Activated CD4-positive, alpha-beta T cell treated with anti-CD3 and anti-CD28 coated beads, Interleukin-2, amount 50 U/mL, for 16 hours (primary cell): Measurements from ENCODE around the gene PTPRK.

Experiments used
- DNase-seq: peaks from one replicate; pipeline ENCODE4 v3.0.0-alpha.2; 2020

Gene PTPRK

GRCh38 chr6:128379577-128379976, 140.8 kb downstream of the PTPRK start:
- no peak for DNase-seq

GRCh38 chr6:128376952-128377503, 143.4 kb downstream of the PTPRK start:
- no peak for DNase-seq

DNA sequence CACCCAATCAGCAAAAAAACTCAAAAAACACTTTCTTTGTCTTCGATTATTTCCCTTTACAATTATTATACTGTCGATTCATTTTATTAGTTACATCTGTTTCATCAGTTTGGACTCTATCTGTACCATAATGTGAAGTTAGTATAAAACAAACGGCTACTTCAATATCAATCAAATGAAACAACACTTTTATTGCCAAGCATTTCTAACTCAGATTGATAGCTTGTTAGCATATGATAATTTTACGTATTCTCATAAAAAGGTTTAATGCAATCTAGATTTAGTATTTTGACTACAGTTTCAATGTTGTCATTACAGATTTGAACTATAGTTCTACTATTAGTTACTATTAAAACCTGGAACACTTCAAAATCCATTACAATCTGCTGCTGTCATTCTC, 149.3 kb downstream of the PTPRK start:
- no peak for DNase-seq

GRCh38 chr6:128370072-128370471, 150.3 kb downstream of the PTPRK start:
- peak; percentile 5 for DNase-seq

DNA sequence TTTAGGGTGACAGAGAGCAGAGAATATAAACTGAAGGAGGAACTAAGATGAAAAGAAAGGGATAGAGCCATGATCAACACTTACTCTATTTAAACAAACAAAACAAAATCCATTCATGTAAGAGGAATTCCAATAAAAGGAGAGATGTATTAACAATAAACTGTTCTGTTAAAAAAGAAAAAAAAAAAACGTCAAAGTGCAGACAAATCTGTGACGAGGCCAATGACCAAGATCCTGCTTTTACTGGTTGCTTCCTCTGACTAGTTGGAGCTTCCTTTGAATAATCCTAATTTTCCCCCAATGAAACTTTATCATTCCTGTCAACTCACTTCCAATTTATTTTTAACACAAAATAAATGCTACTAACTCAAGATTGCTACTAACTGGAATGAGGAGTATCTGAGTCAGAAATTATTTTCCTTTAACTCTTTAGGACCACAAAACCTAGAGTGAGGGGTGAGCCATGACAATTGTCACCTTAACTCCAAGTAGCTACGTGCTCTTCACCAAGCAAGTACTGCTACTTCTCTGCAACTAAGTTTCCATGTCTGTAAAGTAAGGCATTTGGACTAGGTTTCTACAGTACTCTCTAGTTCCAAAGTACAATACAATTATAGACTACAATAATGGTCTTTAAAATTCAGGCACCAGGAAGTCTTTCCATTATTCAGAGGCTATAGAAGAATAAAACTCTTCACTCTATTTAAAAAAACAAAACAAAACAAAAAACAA, 152.0 kb downstream of the PTPRK start:
- DNase-seq: no peak

DNA sequence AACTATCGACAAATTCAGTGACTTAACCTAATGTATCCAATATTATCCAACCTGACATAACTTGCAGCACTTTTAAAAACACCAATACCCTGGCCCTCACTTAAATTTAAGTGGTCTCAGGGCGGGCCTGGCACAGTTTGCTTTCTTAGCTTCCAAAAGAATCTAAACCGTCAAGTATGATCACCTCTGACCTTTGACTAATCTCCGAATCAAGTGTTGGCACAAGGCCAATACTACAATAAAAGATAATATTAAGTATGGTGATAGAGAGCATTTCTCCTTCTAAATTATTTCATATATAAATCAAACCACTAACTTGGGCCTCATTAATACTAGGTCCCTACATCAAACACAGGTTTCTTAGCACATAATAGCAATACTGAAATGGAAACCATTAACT, 153.0 kb downstream of the PTPRK start:
- DNase-seq: no peak

DNA sequence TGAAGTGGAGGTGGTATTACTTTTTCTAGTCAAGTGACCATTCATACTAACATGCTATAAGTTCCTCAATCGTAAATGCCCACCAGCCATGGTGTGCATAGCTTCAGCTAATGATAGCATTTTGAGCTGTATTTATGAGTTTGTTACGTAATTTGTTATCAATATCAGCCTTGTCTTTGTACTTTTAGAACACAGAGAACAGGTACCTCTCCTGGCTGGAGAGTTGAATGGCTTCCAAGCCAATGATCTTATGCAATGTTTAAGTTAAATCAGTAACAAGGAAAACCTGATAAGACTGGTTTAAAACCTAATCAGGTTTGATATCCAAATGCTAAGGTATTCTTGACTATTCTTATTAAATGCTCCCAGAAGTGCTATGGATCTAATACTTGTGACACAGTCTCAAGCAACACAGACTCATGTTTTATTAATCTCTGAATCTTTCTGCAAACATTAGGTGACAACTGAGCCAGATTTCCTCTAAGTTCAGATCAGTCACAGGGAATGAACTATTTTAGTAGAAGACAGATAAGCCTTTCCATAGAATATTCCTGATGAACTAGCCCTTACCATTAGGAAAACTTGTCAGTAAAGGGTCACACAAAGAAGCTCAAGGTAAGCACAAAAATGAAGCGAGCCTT, 154.8 kb downstream of the PTPRK start:
- no peak for DNase-seq

- no peak for DNase-seq
Measured at GRCh38 chr6:128364766-128365519, 155.5 kb downstream of the PTPRK start.

- peak; percentile 11 for DNase-seq
Measured at GRCh38 chr6:128363020-128363813, 157.2 kb downstream of the PTPRK start.

GRCh38 chr6:128361378-128361777, 159.0 kb downstream of the PTPRK start:
- no peak for DNase-seq

- DNase-seq: no peak
Measured at GRCh38 chr6:128358244-128358776, 162.1 kb downstream of the PTPRK start.

DNA sequence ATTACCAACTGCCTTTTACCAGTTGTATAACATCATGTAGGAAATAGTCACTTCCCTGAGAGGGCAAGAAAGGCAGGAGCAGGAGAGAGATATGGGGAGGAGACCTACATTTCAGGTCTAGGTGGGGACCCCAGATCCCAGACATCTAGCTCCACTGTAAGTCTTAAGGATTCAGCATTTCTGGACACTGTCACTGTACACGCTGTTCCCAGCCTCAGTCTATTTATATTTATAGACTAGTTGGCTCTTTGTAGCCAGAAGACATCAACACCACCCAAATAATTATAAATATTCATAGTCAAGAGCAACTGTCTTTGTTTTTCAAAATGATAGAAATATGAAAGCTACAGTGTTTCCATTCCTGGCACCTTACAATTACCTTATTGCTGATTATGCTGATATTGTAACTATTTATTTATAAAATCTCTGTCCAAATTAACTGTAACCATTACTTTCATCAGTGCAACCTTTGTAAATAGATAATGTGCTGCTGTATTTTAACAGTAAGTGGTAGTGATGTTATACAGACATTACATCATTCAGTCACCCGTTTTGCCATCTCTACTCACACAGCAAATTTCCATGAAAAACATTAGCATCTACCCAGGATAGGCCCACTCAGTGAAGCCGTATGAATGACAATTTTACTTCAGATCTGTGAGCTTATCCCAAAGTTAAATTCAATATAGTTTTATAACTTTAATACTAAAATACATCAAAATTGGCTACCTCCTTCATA, 162.8 kb downstream of the PTPRK start:
- DNase-seq: no peak

DNA sequence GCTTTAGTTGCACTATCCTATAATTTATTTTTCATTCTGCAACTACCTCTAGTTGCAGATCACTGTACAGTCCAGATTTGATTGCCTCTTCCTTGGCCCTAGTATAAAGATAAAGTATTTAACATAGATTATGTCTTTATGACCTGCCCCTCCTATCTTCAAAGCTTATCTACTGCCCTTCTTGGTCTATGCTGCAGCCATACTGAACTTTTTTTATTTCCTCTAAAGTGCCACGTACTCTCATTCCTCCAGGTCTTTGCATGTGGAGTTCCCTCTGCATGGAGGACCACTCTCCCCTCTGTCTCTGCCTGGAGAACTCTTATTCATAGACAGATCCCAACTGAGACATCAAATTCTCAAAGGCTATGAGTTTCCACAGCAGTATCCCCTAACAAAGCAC, 168.0 kb downstream of the PTPRK start:
- no peak for DNase-seq

DNA sequence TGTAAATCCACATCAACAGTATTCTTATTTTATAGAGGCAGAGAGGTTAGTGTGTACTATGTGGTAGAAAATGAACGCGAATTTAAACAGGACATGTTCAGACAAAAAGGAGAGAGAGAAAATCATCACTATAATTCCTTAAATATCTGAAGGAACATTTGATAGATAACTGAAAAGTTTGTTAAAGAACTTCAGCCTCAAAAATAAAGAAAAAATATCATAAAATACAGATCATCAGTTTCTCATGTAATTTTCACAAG, 169.2 kb downstream of the PTPRK start:
- no peak for DNase-seq

DNA sequence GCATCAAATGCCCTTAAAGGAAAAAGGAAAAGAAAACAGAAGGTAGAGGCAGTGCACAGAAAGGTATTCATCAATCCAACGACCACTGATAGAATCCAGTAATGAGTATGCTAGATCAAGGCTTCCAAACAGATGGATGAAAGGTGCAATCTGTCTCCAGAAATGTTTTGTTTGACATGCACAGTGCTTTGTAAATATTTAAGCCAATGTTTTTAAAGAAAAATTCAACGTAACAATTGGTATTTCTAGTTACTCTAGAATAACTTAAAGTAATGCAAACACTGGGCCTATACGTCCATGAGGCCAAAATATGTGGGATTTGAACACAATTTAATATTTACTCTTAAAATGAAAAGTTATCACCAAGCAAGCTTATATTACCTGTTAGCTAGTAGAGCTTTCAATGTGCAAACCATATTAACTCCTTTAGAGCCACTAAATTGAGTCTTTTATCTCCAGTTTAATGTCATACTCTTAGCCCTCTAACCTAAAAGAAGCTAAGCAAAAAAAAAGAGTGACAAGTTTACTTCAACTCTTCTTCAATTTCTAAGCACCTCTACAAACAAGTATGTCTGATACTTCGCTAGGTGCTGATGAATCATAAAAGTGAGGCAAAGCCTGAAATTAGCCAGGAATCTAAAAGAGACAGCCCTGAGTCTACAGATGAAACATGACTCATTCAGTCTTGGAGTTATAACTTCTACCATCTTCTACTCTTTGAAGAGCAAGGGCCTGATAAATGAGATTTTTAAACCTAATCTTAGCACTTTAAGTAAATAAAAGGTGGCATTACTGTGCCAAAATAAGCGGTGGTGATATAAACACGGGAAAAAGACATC, 169.8 kb downstream of the PTPRK start:
- no peak for DNase-seq

GRCh38 chr6:128347123-128347522, 173.3 kb downstream of the PTPRK start:
- DNase-seq: no peak

DNA sequence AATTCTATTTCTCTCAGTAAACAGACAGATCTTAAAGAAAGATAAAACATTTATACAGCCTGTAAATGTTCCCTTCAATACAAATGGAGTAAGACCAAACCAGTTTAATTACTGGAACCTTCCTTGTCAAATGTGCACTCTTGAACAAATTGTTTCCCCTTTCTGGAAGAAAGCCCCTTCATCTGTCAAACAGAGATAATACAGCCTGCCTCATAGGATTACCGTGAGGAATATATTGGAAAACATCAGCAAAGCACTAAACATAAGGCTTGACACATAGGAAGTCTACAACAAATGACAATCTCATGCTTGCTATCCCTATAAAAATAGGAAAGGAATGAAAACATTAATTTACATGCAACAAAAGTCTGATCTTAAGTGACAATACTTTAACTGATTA, 173.8 kb downstream of the PTPRK start:
- DNase-seq: no peak

- no peak for DNase-seq
Measured at GRCh38 chr6:128345278-128345677, 175.1 kb downstream of the PTPRK start.

DNA sequence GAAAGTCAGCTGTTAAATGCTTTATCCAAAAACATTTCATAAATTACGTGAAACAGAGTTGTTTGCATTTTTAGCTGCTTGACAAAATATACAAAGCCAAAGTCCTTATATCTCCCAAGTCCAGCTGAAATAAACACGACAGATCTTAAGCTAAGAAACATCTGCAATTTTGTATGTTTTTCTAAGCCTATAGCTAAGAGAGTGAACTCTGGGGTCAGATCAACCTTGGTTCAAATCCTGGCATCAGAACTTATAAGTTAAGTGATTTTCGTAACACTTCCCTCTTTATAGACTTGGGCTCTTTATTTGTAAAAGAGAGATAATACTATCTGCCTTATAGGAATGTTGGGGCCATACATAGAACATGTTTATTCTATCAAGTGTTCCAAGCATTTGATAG, 176.7 kb downstream of the PTPRK start:
- no peak for DNase-seq

GRCh38 chr6:128339635-128340450, 180.6 kb downstream of the PTPRK start:
- no peak for DNase-seq
